SK-N-SH (cell line): ENCODE measurements around the gene CKMT2. TPM values are rescaled to one million over a fixed set of nuclear protein-coding genes. Genes with fewer than 3 reads are reported as not detected.

Experiments used
- CTCF ChIA-PET: fragments of 300-600, 350-600 bp; formaldehyde crosslinking; extraction: SDS; loops from one replicate; lab custom pipeline; 2021; lab: Yijun Ruan, JAX
- POLR2A ChIA-PET: fragments of 350-600 bp; sonication (Branson Sonifier 250); formaldehyde crosslinking; extraction: SDS; loops from one replicate; lab custom pipeline; 2020; ENCODE audit warnings: antibody characterized with exemption, inconsistent platforms; lab: Yijun Ruan, JAX
- DNase-seq: peaks from one replicate; pipeline ENCODE4 v3.0.0; 2012
- H2AFZ ChIP-seq: fragments of 200-600 bp; sonication (generic); 2 replicates; pipeline ENCODE4 v1.8.1; 2016; ENCODE audit warnings: antibody characterized with exemption, mild to moderate bottlenecking, low read depth
- H3F3A ChIP-seq: fragments of 200-600 bp; sonication (generic); replicated peaks from 2 replicates; pipeline ENCODE3; 2016; ENCODE audit warnings: antibody characterized with exemption, mild to moderate bottlenecking; ENCODE audit not compliant: insufficient read depth
- H3K27ac ChIP-seq, 2 experiments: fragments of 200-500 bp in 1 of 2; fragments of 200-600 bp in 1 of 2; sonication (Bioruptor generic) in 1 of 2; sonication (generic), shearing (Covaris generic) in 1 of 2; 2 replicates each; pipeline versions ENCODE4 v1.5.1 to v1.6.1; 2014 to 2016; ENCODE audit warnings: low read depth in 2 of 2, inconsistent platforms in 1 of 2, low read length in 1 of 2, mild to moderate bottlenecking in 1 of 2, mixed read lengths in 1 of 2
- H3K27me3 ChIP-seq: fragments of 200-600 bp; sonication (generic), shearing (Covaris generic); 2 replicates; pipeline ENCODE4 v1.6.1; 2016; ENCODE audit warnings: mixed run types; ENCODE audit not compliant: insufficient read depth
- H3K36me3 ChIP-seq, 2 experiments: fragments of 200-500 bp in 1 of 2; fragments of 200-600 bp in 1 of 2; sonication (Bioruptor generic) in 1 of 2; sonication (generic) in 1 of 2; replicated peaks in 1 of 2; 2 replicates each; pipeline versions ENCODE3 to v1.5.1; 2014 to 2016; ENCODE audit warnings: low read length in 1 of 2, mild to moderate bottlenecking in 1 of 2; ENCODE audit not compliant: insufficient read depth in 2 of 2, control insufficient read depth in 1 of 2
- H3K4me1 ChIP-seq, 2 experiments: fragments of 200-500 bp in 1 of 2; fragments of 200-600 bp in 1 of 2; sonication (Bioruptor generic) in 1 of 2; sonication (generic), shearing (Covaris generic) in 1 of 2; 2 replicates each; pipeline versions ENCODE4 v1.5.1 to v1.6.1; 2014 to 2016; ENCODE audit warnings: low read depth in 1 of 2, low read length in 1 of 2, mixed run types in 1 of 2; ENCODE audit not compliant: insufficient read depth in 2 of 2, control insufficient read depth in 1 of 2
- H3K4me2 ChIP-seq: fragments of 200-600 bp; sonication (generic), shearing (Covaris generic); 2 replicates; pipeline ENCODE4 v1.6.1; 2017; ENCODE audit warnings: mixed run types
- H3K4me3 ChIP-seq, 2 experiments: fragments of 200-500 bp in 1 of 2; fragments of 200-600 bp in 1 of 2; sonication (Bioruptor generic) in 1 of 2; sonication (generic), shearing (Covaris generic) in 1 of 2; 2 replicates each; pipeline versions ENCODE4 v1.5.1 to v1.8.1; 2014 to 2016; ENCODE audit warnings: low read depth in 2 of 2, inconsistent platforms in 1 of 2, low read length in 1 of 2, mild to moderate bottlenecking in 1 of 2, mixed read lengths in 1 of 2, moderate library complexity in 1 of 2
- H3K79me2 ChIP-seq: fragments of 200-600 bp; sonication (generic); 2 replicates; pipeline ENCODE4 v1.8.1; 2017; ENCODE audit warnings: mild to moderate bottlenecking; ENCODE audit not compliant: insufficient read depth
- H3K9ac ChIP-seq: fragments of 200-600 bp; sonication (generic); 2 replicates; pipeline ENCODE4 v1.6.1; 2017; ENCODE audit warnings: mixed run types
- H3K9me2 ChIP-seq: fragments of 200-600 bp; sonication (generic); 2 replicates; pipeline ENCODE4 v1.6.1; 2017; ENCODE audit warnings: mixed run types
- H3K9me3 ChIP-seq: fragments of 200-600 bp; sonication (generic); 2 replicates; pipeline ENCODE4 v1.6.1; 2017; ENCODE audit warnings: mixed run types, mild to moderate bottlenecking, moderate library complexity
- H4K20me1 ChIP-seq: fragments of 200-600 bp; sonication (generic); 2 replicates; pipeline ENCODE4 v1.6.1; 2017; ENCODE audit warnings: mild to moderate bottlenecking, mixed run types; ENCODE audit not compliant: insufficient read depth
- ELF1 ChIP-seq: IDR thresholded peaks from 2 replicates; pipeline ENCODE4 v1.4.0; 2012
- EZH2phosphoT487 ChIP-seq: fragments of 200-600 bp; sonication (generic); IDR thresholded peaks from 2 replicates; pipeline ENCODE4 v1.6.1; 2017; ENCODE audit warnings: low read depth, mixed run types, mild to moderate bottlenecking, antibody characterized with exemption, moderate library complexity, borderline replicate concordance
- FOSL2 ChIP-seq: IDR thresholded peaks from 2 replicates; pipeline ENCODE4 v1.4.0; 2012; ENCODE audit warnings: low read depth, mild to moderate bottlenecking, moderate library complexity, borderline replicate concordance
- GATA2 ChIP-seq: sonication (generic); formaldehyde crosslinking; IDR thresholded peaks from 2 replicates; pipeline ENCODE4 v1.5.0; 2020; ENCODE audit warnings: mild to moderate bottlenecking, missing genetic modification reagents
- MEF2A ChIP-seq: IDR thresholded peaks from 2 replicates; pipeline ENCODE4 v1.4.0; 2012; ENCODE audit warnings: low read depth, borderline replicate concordance
- NFIC ChIP-seq: IDR thresholded peaks from 2 replicates; pipeline ENCODE4 v1.4.0; 2012; ENCODE audit warnings: borderline replicate concordance
- POLR2AphosphoS5 ChIP-seq: IDR thresholded peaks from 2 replicates; pipeline ENCODE4 v1.6.1; 2012; ENCODE audit warnings: low read depth, low read length
- RCOR1 ChIP-seq: fragments of 150-350 bp; IDR thresholded peaks from 2 replicates; pipeline ENCODE4 v1.6.1; 2017; ENCODE audit warnings: antibody characterized with exemption, low read length
- RXRA ChIP-seq: IDR thresholded peaks from 2 replicates; pipeline ENCODE4 v1.4.0; 2012; ENCODE audit warnings: low read depth, mild to moderate bottlenecking, borderline replicate concordance
- SMC3 ChIP-seq: IDR thresholded peaks from 2 replicates; pipeline ENCODE4 v1.6.1; 2012; ENCODE audit warnings: low read depth, low read length, improper control_type of control experiment
- TCF12 ChIP-seq: IDR thresholded peaks from 2 replicates; pipeline ENCODE4 v1.4.0; 2012
- TEAD4 ChIP-seq: IDR thresholded peaks from 2 replicates; pipeline ENCODE4 v1.4.0; 2012; ENCODE audit warnings: mild to moderate bottlenecking, borderline replicate concordance; ENCODE audit not compliant: insufficient read depth
- WGBS: methylation state at CpG from one replicate; pipeline ENCODE4 v1.1.6; 2017; ENCODE audit warnings: low lambda C conversion rate; 5-methylcytosine and 5-hydroxymethylcytosine counted together
- polyA plus RNA-seq, 3 experiments: library from polyadenylated mRNA; depleted of rRNA; stranded (reverse); fragments of >200 nt; gene quantifications; 2 replicates each; pipeline ENCODE4 v1.2.3, GENCODE V29; 2012
- TF ChIP-seq, protein P1 (sequence below): fragments of 150-350 bp; IDR thresholded peaks from 2 replicates; pipeline ENCODE4 v1.6.1; 2016; ENCODE audit warnings: mild to moderate bottlenecking, low read depth, low read length
- TF ChIP-seq, protein P2 (sequence below): fragments of 150-350 bp; IDR thresholded peaks from 2 replicates; pipeline ENCODE4 v1.6.1; 2017; ENCODE audit warnings: antibody characterized with exemption, low read length, low read depth, borderline replicate concordance

Gene CKMT2
- polyA plus RNA-seq, 1 of the 3 experiments (the other 2 are of a cell fraction), result not detected

DNA sequence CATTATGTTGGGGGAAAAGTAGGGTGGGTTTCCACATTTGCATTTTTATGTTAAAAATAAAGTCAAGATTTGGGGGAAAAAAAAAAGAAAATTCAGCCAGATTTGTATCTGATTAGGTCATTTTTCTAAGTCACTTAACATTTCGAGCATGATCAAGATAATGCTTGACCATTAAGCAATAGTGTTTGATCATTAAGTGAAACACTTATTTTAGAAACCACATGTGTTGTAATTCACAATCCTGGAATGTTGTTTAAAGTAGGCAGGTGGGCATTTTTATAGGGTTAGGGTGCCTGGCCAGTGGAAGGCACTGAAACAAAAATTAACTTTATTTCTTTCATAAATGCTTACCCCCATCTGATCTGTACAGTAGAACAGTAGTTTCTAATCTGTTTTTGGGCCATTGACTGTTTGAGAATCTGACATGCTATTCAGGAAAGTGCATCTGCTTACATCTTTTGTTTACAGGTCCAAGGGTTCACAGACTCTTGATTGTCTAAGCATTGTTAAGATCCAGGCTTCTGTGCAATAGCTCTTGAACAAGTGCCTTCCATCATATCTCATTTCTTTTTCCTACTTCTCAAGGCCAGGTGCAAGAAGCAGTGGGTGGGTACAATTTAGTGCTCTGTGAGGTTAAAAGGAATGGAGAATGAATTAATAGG is 77.4 kb downstream of the CKMT2 start (continued):
- TF ChIP-seq POLR2AphosphoS5, result no peak
- no peak for TF ChIP-seq ELF1
- TF ChIP-seq SMC3, result no peak
- no peak for TF ChIP-seq NFIC
- TF ChIP-seq FOSL2, result no peak

GRCh38 chr5:81313278-81313677 is 80.2 kb downstream of the CKMT2 start:
- H3K27ac ChIP-seq, result no peak overlapping the region
- ChIA-PET POLR2A (no interaction called here), CTCF (interaction anchor here (1.5 kb wide), 1 partner anchor 12 kb away, joined by 6 read pairs; the partner anchor contains the start of gene ZCCHC9)
- no peaks in the 10 kb centered on the region for H3K9me2 ChIP-seq
- peaks cover 7% of the 10 kb centered on the region for H3F3A ChIP-seq
- peaks cover 41 to 55% of the 10 kb centered on the region in 2 experiments for H3K36me3 ChIP-seq
- H2AFZ ChIP-seq, result no peak overlapping the region
- H3K9me3 ChIP-seq, result no peaks in the 10 kb centered on the region
- H3K4me3 ChIP-seq, result no peak overlapping the region
- no peak for DNase-seq
- no peaks in the 10 kb centered on the region for H4K20me1 ChIP-seq
- H3K4me2 ChIP-seq, result no peak overlapping the region
- TF ChIP-seq, protein P1, sequence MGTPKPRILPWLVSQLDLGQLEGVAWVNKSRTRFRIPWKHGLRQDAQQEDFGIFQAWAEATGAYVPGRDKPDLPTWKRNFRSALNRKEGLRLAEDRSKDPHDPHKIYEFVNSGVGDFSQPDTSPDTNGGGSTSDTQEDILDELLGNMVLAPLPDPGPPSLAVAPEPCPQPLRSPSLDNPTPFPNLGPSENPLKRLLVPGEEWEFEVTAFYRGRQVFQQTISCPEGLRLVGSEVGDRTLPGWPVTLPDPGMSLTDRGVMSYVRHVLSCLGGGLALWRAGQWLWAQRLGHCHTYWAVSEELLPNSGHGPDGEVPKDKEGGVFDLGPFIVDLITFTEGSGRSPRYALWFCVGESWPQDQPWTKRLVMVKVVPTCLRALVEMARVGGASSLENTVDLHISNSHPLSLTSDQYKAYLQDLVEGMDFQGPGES, result no peak
- TF ChIP-seq EZH2phosphoT487 (no peak), RCOR1 (no peak), NFIC (no peak), TCF12 (no peak), RXRA (no peak), FOSL2 (no peak), MEF2A (no peak)
- TF ChIP-seq, protein P2, sequence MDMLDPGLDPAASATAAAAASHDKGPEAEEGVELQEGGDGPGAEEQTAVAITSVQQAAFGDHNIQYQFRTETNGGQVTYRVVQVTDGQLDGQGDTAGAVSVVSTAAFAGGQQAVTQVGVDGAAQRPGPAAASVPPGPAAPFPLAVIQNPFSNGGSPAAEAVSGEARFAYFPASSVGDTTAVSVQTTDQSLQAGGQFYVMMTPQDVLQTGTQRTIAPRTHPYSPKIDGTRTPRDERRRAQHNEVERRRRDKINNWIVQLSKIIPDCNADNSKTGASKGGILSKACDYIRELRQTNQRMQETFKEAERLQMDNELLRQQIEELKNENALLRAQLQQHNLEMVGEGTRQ, result no peak
- H3K79me2 ChIP-seq, result 0 out of 2 replicates have a peak, but pooled peaks cover 2% of the 10 kb centered on the region
- H3K4me1 ChIP-seq, result no peaks in the 10 kb centered on the region; a peak in 1 of 4 replicates
- H3K9ac ChIP-seq, result no peak overlapping the region
- no peaks in the 10 kb centered on the region for H3K27me3 ChIP-seq

GRCh38 chr5:81313686-81314085 is 80.6 kb downstream of the CKMT2 start:
- CTCF ChIA-PET, result interaction anchor here (1.5 kb wide), 1 partner anchor 12 kb away, joined by 6 read pairs; the partner anchor contains the start of gene ZCCHC9
- H3K4me1 ChIP-seq, result no peaks in the 10 kb centered on the region; a peak in 1 of 4 replicates
- no peak overlapping the region for H3K4me2 ChIP-seq
- H4K20me1 ChIP-seq, result no peaks in the 10 kb centered on the region
- POLR2A ChIA-PET, result no interaction called here
- no peaks in the 10 kb centered on the region for H3K27me3 ChIP-seq
- no peak overlapping the region for H2AFZ ChIP-seq
- H3F3A ChIP-seq, result peaks cover 7% of the 10 kb centered on the region
- no peaks in the 10 kb centered on the region for H3K9me3 ChIP-seq
- peaks cover 41 to 51% of the 10 kb centered on the region in 2 experiments for H3K36me3 ChIP-seq
- H3K9ac ChIP-seq, result no peak overlapping the region
- H3K9me2 ChIP-seq, result no peaks in the 10 kb centered on the region
- no peak overlapping the region for H3K27ac ChIP-seq
- no peak overlapping the region for H3K4me3 ChIP-seq
- TF ChIP-seq, protein P2, result no peak
- TF ChIP-seq GATA2, result no peak
- no peak for TF ChIP-seq TEAD4
- no peak for TF ChIP-seq NFIC
- DNase-seq, result no peak
- no peaks in the 10 kb centered on the region for H3K79me2 ChIP-seq
- WGBS, result 89% methylated on average over 3 of the region's 3 CpGs
